ENCODE data around the gene IFNA7.

GRCh38 chr9:21234153-21234687 lies 32.2 kb upstream of the IFNA7 start:
- TF ChIP-seq, protein P1, sequence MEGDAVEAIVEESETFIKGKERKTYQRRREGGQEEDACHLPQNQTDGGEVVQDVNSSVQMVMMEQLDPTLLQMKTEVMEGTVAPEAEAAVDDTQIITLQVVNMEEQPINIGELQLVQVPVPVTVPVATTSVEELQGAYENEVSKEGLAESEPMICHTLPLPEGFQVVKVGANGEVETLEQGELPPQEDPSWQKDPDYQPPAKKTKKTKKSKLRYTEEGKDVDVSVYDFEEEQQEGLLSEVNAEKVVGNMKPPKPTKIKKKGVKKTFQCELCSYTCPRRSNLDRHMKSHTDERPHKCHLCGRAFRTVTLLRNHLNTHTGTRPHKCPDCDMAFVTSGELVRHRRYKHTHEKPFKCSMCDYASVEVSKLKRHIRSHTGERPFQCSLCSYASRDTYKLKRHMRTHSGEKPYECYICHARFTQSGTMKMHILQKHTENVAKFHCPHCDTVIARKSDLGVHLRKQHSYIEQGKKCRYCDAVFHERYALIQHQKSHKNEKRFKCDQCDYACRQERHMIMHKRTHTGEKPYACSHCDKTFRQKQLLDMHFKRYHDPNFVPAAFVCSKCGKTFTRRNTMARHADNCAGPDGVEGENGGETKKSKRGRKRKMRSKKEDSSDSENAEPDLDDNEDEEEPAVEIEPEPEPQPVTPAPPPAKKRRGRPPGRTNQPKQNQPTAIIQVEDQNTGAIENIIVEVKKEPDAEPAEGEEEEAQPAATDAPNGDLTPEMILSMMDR (IDR thresholded peaks at IDR 0.05) = no peak
- no peak for TF ChIP-seq POLR2A (IDR thresholded peaks at IDR 0.05)
